Fibroblast of the aortic adventitia (primary cell): ENCODE data around the gene MIPOL1. TPM values are rescaled to one million over a fixed set of nuclear protein-coding genes. Genes with fewer than 3 reads are reported as not detected.

Experiments used
- DNase-seq: peaks from one replicate; pipeline ENCODE4 v3.0.0-alpha.2; 2010; ENCODE audit warnings: low read depth
- H3K4me3 ChIP-seq: 2 replicates; pipeline ENCODE4 v1.5.1; 2011; ENCODE audit warnings: low read depth, mild to moderate bottlenecking, control low read depth, low read length, moderate library complexity
- CTCF ChIP-seq: IDR thresholded peaks from 2 replicates; pipeline ENCODE4 v1.5.1; 2011; ENCODE audit warnings: mild to moderate bottlenecking, low read length, control low read depth, inconsistent platforms; ENCODE audit not compliant: insufficient read depth
- total RNA-seq: library from RNA; depleted of rRNA; stranded (reverse); fragments of >200 nt; gene quantifications from 2 replicates; pipeline ENCODE4 v1.2.3, GENCODE V29; 2012; ENCODE audit warnings: low replicate concordance

The MIPOL1 gene
- total RNA-seq, 1 donor: 12.5 TPM

GRCh38 chr14:37417833-37418232 is 220.1 kb downstream of the MIPOL1 start:
- DNase-seq: no peak
- no peak overlapping the region for H3K4me3 ChIP-seq
- TF ChIP-seq CTCF: no peak

GRCh38 chr14:37420622-37421021 is 222.9 kb downstream of the MIPOL1 start:
- no peak overlapping the region for H3K4me3 ChIP-seq
- no peak for DNase-seq
- no peak for TF ChIP-seq CTCF

GRCh38 chr14:37422319-37422718 is 224.6 kb downstream of the MIPOL1 start:
- no peak for TF ChIP-seq CTCF
- no peak overlapping the region for H3K4me3 ChIP-seq
- DNase-seq: no peak

- no peak for DNase-seq
- H3K4me3 ChIP-seq: no peak overlapping the region
- no peak for TF ChIP-seq CTCF
Measured at GRCh38 chr14:37422748-37423147, 225.0 kb downstream of the MIPOL1 start.

- no peak overlapping the region for H3K4me3 ChIP-seq
- no peak for DNase-seq
- no peak for TF ChIP-seq CTCF
Measured at GRCh38 chr14:37428954-37429353, 231.2 kb downstream of the MIPOL1 start.

GRCh38 chr14:37429618-37430017 is 231.9 kb downstream of the MIPOL1 start:
- no peak for DNase-seq
- no peak overlapping the region for H3K4me3 ChIP-seq
- no peak for TF ChIP-seq CTCF

GRCh38 chr14:37434867-37435266 is 237.1 kb downstream of the MIPOL1 start:
- DNase-seq: no peak
- H3K4me3 ChIP-seq: no peak overlapping the region
- no peak for TF ChIP-seq CTCF
